DND-41 (cell line): ENCODE measurements around the gene IL17RE.

Experiments used
- ATAC-seq: fragments of 200-7000 bp; cut with Tn5 transposase; 3 replicates; pipeline ENCODE4 v1.9.1; 2021; ENCODE audit warnings: low read depth; ENCODE audit not compliant: insufficient read depth
- DNase-seq: peaks from one replicate; pipeline ENCODE4 v3.0.0-alpha.2; 2020
- H2AFZ ChIP-seq: 2 replicates; pipeline ENCODE4 v1.6.0; 2012; ENCODE audit warnings: low read depth, low read length
- H3K27ac ChIP-seq: 2 replicates; pipeline ENCODE4 v1.5.1; 2012; ENCODE audit warnings: low read length, inconsistent platforms
- H3K27me3 ChIP-seq: fragments of 200-600 bp; sonication (generic); 2 replicates; pipeline ENCODE4 v1.6.0; 2012; ENCODE audit warnings: low read length, mild to moderate bottlenecking, inconsistent platforms; ENCODE audit not compliant: insufficient read depth, poor library complexity
- H3K36me3 ChIP-seq: 2 replicates; pipeline ENCODE4 v1.5.1; 2012; ENCODE audit warnings: low read length, inconsistent platforms; ENCODE audit not compliant: insufficient read depth
- H3K4me1 ChIP-seq: 2 replicates; pipeline ENCODE4 v1.5.1; 2012; ENCODE audit warnings: mild to moderate bottlenecking, low read length; ENCODE audit not compliant: insufficient read depth
- H3K4me2 ChIP-seq: 2 replicates; pipeline ENCODE4 v1.6.0; 2012; ENCODE audit warnings: mild to moderate bottlenecking, moderate library complexity, low read length, inconsistent platforms; ENCODE audit not compliant: insufficient read depth
- H3K4me3 ChIP-seq, 2 experiments: fragments of 200-600 bp in 1 of 2; shearing (Covaris generic) in 1 of 2; 2 replicates each; pipeline ENCODE4 v1.5.1; 2012 to 2016; ENCODE audit warnings: inconsistent platforms in 2 of 2, low read length in 2 of 2, mild to moderate bottlenecking in 2 of 2, low read depth in 1 of 2, moderate library complexity in 1 of 2
- H3K79me2 ChIP-seq: 2 replicates; pipeline ENCODE4 v1.6.0; 2012; ENCODE audit warnings: low read length, inconsistent platforms; ENCODE audit not compliant: insufficient read depth
- H3K9ac ChIP-seq: 2 replicates; pipeline ENCODE4 v1.6.0; 2012; ENCODE audit warnings: low read depth, mild to moderate bottlenecking, inconsistent platforms, low read length, moderate library complexity
- H3K9me3 ChIP-seq: 2 replicates; pipeline ENCODE4 v1.5.1; 2012; ENCODE audit warnings: low read length, moderate library complexity, mild to moderate bottlenecking, inconsistent platforms; ENCODE audit not compliant: insufficient read depth, severe bottlenecking
- H4K20me1 ChIP-seq: 2 replicates; pipeline ENCODE4 v1.6.0; 2012; ENCODE audit warnings: low read length; ENCODE audit not compliant: insufficient read depth
- CTCF ChIP-seq: IDR thresholded peaks from 2 replicates; pipeline ENCODE4 v1.5.1; 2012; ENCODE audit warnings: borderline replicate concordance, low read length, moderate library complexity, mild to moderate bottlenecking; ENCODE audit not compliant: poor library complexity, severe bottlenecking; ENCODE audit errors: extremely low read depth
- EZH2 ChIP-seq: IDR thresholded peaks from 3 replicates; pipeline ENCODE4 v1.6.1; 2012; ENCODE audit warnings: borderline replicate concordance, low read depth, mild to moderate bottlenecking, moderate library complexity, low read length, inconsistent platforms; ENCODE audit not compliant: severe bottlenecking

Gene IL17RE

GRCh38 chr3:9903238-9903624, 583 bp downstream of the IL17RE start:
- H3K4me3 ChIP-seq: no peak overlapping the region
- TF ChIP-seq EZH2: no peak
- no peak for TF ChIP-seq CTCF
- H3K27ac ChIP-seq: peak overlapping the region; percentile 16; the same call in 1 of the 2 replicates

GRCh38 chr3:9903904-9904303, 1.3 kb downstream of the IL17RE start:
- Histone ChIP-seq H3K27me3 (no peaks in the 10 kb centered on the region), H3K36me3 (no peaks in the 10 kb centered on the region), H3K9ac (no peak overlapping the region), H3K4me1 (peaks cover 27% of the 10 kb centered on the region), H2AFZ (no peak overlapping the region), H3K9me3 (no peaks in the 10 kb centered on the region), H4K20me1 (no peaks in the 10 kb centered on the region), H3K4me3 (no peak overlapping the region), H3K4me2 (no peak overlapping the region), H3K27ac (no peak overlapping the region), H3K79me2 (no peaks in the 10 kb centered on the region)
- no peak for ATAC-seq
- DNase-seq: no peak
- no peak for TF ChIP-seq CTCF
- TF ChIP-seq EZH2: no peak

More at GRCh38 chr3:9903238-9903624, 583 bp downstream of the IL17RE start:
- Histone ChIP-seq H3K4me1 (peaks cover 27% of the 10 kb centered on the region), H3K4me2 (no peak overlapping the region), H3K9me3 (no peaks in the 10 kb centered on the region), H3K79me2 (no peaks in the 10 kb centered on the region), H3K9ac (no peak overlapping the region), H2AFZ (no peak overlapping the region), H3K27me3 (no peaks in the 10 kb centered on the region), H3K36me3 (no peaks in the 10 kb centered on the region), H4K20me1 (no peaks in the 10 kb centered on the region)
- DNase-seq (no peak), ATAC-seq (no peak)

DNA sequence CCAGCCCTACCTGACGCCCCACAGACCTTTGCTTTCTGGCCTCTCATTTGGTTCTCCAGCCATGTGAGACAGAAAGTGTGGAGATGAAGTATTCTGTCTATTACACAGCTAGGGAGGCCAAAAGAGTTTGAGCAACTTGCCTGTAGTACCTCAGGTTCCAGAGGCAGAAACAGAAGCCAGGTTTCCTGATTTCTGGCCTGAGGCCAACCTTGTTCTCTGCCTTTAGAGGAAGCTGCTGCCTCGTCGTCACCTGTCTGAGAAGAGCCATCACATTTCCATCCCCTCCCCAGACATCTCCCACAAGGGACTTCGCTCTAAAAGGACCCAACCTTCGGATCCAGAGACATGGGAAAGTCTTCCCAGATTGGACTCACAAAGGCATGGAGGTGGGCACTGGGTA, 3.8 kb downstream of the IL17RE start:
- H3K27me3 ChIP-seq: no peaks in the 10 kb centered on the region
- H3K79me2 ChIP-seq: no peaks in the 10 kb centered on the region
- no peaks in the 10 kb centered on the region for H3K36me3 ChIP-seq
- H3K9ac ChIP-seq: no peak overlapping the region
- TF ChIP-seq EZH2 (no peak), CTCF (no peak)
- H4K20me1 ChIP-seq: no peaks in the 10 kb centered on the region
- H3K4me1 ChIP-seq: peaks cover 22% of the 10 kb centered on the region
- H3K4me3 ChIP-seq: no peak overlapping the region
- no peak overlapping the region for H3K4me2 ChIP-seq
- no peak overlapping the region for H3K27ac ChIP-seq
- H2AFZ ChIP-seq: no peak overlapping the region
- DNase-seq (no peak), ATAC-seq (no peak)
- no peaks in the 10 kb centered on the region for H3K9me3 ChIP-seq

DNA sequence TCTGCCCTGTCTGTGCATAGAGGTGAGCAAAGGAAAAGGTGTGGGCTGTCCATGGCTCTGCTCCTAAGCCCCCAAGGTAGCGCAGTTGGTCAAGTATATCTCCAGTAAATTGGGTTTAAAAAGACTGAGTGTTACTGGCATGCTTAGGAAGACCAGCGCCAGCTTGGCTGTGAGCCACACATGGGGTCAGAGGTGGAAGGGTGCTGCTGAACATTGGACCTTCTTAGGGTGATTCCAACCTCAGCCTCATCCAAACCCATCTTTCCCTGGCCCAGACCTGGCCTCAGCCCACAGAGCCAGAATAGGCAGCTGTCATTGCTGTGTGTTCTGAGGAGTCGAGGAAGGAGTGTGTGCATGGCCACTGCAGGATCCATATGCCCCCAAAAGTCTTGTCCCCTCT, 5.6 kb downstream of the IL17RE start:
- H3K4me2 ChIP-seq: no peak overlapping the region
- H3K4me3 ChIP-seq: no peak overlapping the region
- H3K27me3 ChIP-seq: no peaks in the 10 kb centered on the region
- H2AFZ ChIP-seq: no peak overlapping the region
- H3K9ac ChIP-seq: no peak overlapping the region
- H3K79me2 ChIP-seq: no peaks in the 10 kb centered on the region
- DNase-seq (no peak), ATAC-seq (no peak)
- no peak overlapping the region for H3K27ac ChIP-seq
- no peaks in the 10 kb centered on the region for H3K36me3 ChIP-seq
- peaks cover 4% of the 10 kb centered on the region for H3K4me1 ChIP-seq
- no peaks in the 10 kb centered on the region for H3K9me3 ChIP-seq
- TF ChIP-seq EZH2: no peak
- no peak for TF ChIP-seq CTCF
- H4K20me1 ChIP-seq: no peaks in the 10 kb centered on the region
